ENCODE measurements around the gene PDRG1. TPM values are rescaled to one million over a fixed set of nuclear protein-coding genes. Genes with fewer than 3 reads are reported as not detected.
A peak's percentile ranks its signal among the peaks of the same experiment; 100 is the strongest.

PDRG1 gene
- total and polyA plus RNA-seq, 9 donors: 6.4 to 14.1 (median 9.7) TPM

DNA sequence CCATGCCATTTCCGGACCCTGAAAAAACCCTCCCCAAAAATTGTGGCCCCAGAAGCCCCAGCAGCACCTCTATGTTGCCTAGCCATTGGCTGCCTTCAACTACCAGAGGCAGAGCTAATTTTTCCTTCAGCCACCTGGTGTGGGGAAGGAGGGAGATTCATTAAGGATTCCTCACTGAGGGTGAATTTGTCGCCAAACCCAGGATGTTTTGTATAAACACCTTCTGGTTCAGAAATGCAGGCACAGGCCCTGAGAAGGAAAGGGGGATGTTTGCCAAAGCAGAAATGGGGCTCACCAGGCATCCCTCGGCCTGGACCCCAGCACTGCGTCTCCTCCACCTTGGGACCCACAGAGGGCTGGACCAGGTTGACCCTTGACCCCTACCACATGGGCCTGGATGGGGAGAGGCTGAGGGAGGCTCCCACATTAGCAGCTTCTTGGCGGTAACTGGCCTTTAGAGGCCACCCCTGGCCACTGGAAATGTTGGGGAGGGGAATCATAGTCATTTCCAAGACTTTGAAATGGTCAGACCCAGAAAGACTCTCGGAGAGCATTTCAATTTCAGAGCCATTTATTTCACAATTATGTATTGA is 1.8 kb upstream of the PDRG1 start:
- TF ChIP-seq EP300 (IDR thresholded peaks at IDR 0.05): no peak
- TF ChIP-seq POLR2A (IDR thresholded peaks at IDR 0.05): no peak
- TF ChIP-seq CTCF (IDR thresholded peaks at IDR 0.05): no peak
- Histone ChIP-seq H3K4me1 (ENCODE audit: insufficient read depth) (peaks cover 8% of the 10 kb centered on the region), H3K4me3 (no peak overlapping the region), H3K9me3 (no peaks in the 10 kb centered on the region), H3K27ac (no peak overlapping the region), H3K27me3 (no peaks in the 10 kb centered on the region), H3K36me3 (no peaks in the 10 kb centered on the region)
- no peak for DNase-seq
- intact Hi-C loops (cut with DNase I): loop anchor here (2.0 to 10.0 kb wide), 3 partner anchors 99 to 131 kb away; no protein-coding TSS in a partner anchor
- WGBS, 3 donors: 58 to 64% (median 59%) methylated on average over 6 of the region's 6 CpGs

DNA sequence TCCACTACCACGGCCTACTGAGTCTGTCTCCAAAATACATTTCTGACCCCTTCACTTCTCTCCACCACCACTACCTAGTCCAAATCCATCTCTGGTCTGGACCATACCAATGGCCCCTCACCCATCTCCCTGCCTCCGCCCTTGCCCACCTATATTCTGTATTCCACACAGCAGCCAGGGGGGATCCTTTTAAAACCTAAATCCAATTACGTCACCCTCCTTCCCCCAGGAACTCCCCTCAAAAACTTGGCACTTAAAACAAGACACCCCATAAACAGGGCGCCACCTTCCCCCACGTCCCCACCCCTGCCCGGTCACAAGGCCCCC is 680 bp downstream of the PDRG1 start:
- H3K27me3 ChIP-seq: no peaks in the 10 kb centered on the region
- WGBS, 3 donors: 3 to 5% (median 3%) methylated on average over 6 of the region's 6 CpGs
- H3K9me3 ChIP-seq: no peaks in the 10 kb centered on the region
- TF ChIP-seq POLR2A (IDR thresholded peaks at IDR 0.05) (no peak), EP300 (IDR thresholded peaks at IDR 0.05) (no peak), CTCF (IDR thresholded peaks at IDR 0.05) (no peak)
- H3K36me3 ChIP-seq: no peaks in the 10 kb centered on the region
- H3K4me1 ChIP-seq (ENCODE audit: insufficient read depth): peaks cover 8% of the 10 kb centered on the region
- DNase-seq: no peak
- H3K27ac ChIP-seq: no peak overlapping the region
- intact Hi-C loops (cut with DNase I): loop anchor here (5.0 to 10.0 kb wide), 2 partner anchors 96 to 129 kb away; no protein-coding TSS in a partner anchor
- H3K4me3 ChIP-seq: peak overlapping the region; percentile 64

GRCh38 chr20:31949877-31950646 is 1.8 kb downstream of the PDRG1 start:
- intact Hi-C loops (cut with DNase I): loop anchor here (5.0 to 10.0 kb wide), 2 partner anchors 95 to 128 kb away; no protein-coding TSS in a partner anchor

DNA sequence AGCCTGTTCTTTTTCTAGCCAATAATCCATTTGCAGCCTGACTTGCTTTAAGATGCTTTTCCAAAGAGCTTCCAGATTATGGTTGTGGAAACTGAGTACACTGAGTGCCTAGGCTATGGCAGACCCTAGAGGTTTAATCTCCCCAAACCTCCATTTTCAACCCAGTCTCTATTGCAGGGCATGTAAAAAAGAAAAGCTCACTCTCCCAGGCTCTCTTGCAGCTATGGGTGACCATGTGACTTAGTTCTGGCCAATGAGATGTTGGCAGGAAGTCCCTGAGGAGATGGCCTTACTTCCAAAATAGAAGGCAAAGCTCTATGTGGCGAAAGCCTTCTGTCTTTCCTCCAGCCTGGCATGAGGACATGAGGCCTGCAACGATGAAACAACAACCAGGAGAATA is 3.8 kb downstream of the PDRG1 start:
- Histone ChIP-seq H3K9me3 (no peaks in the 10 kb centered on the region), H3K27ac (no peak overlapping the region), H3K36me3 (no peaks in the 10 kb centered on the region), H3K4me1 (ENCODE audit: insufficient read depth) (peaks cover 8% of the 10 kb centered on the region), H3K27me3 (no peaks in the 10 kb centered on the region), H3K4me3 (no peak overlapping the region)
- DNase-seq: no peak
- intact Hi-C loops (cut with DNase I): no loop called here
- TF ChIP-seq EP300 (IDR thresholded peaks at IDR 0.05): no peak
- TF ChIP-seq POLR2A (IDR thresholded peaks at IDR 0.05): no peak
- no peak for TF ChIP-seq CTCF (IDR thresholded peaks at IDR 0.05)
- 98 to 100% (median 99%) methylated on average over 2 of the region's 2 CpGs for WGBS, 3 donors

More at GRCh38 chr20:31949877-31950646, 1.8 kb downstream of the PDRG1 start:
- TF ChIP-seq EP300 (IDR thresholded peaks at IDR 0.05): no peak
- TF ChIP-seq POLR2A (IDR thresholded peaks at IDR 0.05): no peak
- TF ChIP-seq CTCF (IDR thresholded peaks at IDR 0.05): no peak
- DNase-seq: no peak
- H3K27me3 ChIP-seq: no peaks in the 10 kb centered on the region
- H3K36me3 ChIP-seq: no peaks in the 10 kb centered on the region
- 59 to 66% (median 64%) methylated on average over 9 of the region's 9 CpGs for WGBS, 3 donors
- no peak overlapping the region for H3K4me3 ChIP-seq
- H3K27ac ChIP-seq: no peak overlapping the region
- H3K9me3 ChIP-seq: no peaks in the 10 kb centered on the region
- peaks cover 8% of the 10 kb centered on the region for H3K4me1 ChIP-seq (ENCODE audit: insufficient read depth)

Measured in ovary (tissue), 9 donors.